Measurements from ENCODE around the gene TAMM41.
"Not testable (repeated sequence)": the region's sequence is repeated elsewhere in the genome, so short reads cannot be mapped to it uniquely, and the experiment has no call there.

Gene TAMM41

GRCh38 chr3:11846281-11847266, at the start of gene TAMM41:
TSS of gene TAMM41 (minus strand) at chr3:11846885. CDS start at chr3:11846636, 249 bp downstream.
- DNase-seq = peak; percentile 81

DNA sequence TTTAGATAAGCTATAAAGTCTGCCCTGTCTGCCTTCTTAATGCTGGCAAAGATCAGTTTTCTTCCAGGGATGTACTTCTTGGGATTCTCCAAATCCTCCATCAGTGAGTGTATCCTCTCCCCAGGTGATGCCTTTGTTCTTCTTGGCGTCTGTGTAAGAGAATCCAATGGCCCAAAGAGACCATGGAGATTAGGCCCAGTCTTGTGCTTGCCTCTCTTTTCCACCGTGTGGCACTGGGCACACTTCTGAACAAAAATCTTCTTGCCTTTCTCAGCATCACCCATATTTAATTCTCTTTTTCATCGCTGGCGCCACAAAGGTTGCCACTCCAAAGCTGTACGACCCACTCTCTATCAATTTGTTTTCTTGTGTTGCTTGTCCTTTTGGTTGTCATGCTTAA, 32.2 kb upstream of the TAMM41 start:
- no peak for DNase-seq

DNA sequence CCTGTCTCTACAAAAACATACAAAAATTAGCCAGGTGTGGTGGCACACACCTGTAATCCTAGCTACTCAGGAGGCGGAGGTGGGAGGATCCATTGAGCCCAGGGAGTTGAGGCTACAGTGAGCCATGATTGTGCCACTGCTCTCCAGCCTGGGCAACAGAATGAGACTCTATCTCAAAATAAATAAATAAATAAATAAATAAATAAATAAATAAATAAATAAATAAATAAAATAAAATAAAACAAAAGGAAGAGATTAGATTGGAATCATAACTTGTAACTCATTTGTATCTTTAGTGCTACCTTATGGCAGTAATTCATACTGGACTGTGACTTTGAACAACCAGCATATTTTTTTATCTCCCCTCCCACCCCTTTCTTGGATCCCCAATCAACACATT, 28.0 kb upstream of the TAMM41 start:
- DNase-seq = not testable (repeated sequence)

DNA sequence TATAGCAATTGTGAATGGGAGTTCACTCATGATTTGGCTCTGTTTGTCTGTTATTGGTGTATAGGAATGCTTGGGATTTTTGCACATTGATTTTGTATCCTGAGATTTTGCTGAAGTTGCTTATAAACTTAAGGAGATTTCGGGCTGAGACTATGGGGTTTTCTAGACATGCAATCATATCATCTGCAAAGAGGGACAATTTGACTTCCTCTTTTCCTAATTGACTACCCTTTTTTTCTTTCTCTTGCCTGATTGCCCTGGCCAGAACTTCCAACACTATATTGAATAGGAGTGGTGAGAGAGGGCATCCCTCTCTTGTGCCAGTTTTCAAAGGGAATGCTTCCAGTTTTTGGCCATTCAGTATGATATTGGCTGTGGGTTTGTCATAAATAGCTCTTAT, 17.1 kb upstream of the TAMM41 start:
- DNase-seq = not testable (repeated sequence)

DNA sequence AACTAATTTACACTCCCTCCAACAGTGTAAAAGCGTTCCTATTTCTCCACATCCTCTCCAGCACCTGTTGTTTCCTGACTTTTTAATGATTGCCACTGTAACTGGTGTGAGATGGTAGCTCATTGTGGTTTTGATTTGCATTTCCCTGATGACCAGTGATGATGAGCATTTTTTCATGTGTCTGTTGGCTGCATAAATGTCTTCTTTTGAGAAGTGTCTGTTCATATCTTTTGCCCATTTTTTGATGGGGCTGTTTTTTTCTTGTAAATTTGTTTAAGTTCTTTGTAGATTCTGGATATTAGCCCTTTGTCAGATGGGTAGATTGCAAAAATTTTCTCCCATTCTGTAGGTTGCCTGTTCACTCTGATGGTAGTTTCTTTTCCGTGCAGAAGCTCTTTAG, 15.9 kb upstream of the TAMM41 start:
- not testable (repeated sequence) for DNase-seq

DNA sequence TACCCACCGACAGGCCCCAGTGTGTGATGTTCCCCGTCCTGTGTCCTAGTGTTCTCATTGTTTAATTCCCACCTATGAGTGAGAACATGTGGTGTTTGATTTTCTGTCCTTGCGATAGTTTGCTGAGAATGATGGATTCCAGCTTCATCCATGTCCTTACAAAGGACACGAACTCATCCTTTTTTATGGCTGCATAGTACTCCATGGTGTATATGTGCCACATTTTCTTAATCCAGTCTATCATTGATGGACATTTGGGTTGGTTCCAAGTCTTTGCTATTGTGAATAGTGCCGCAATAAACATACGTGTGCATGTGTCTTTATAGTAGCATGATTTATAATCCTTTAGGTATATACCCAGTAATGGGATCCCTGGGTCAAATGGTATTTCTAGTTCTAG, 15.5 kb upstream of the TAMM41 start:
- not testable (repeated sequence) for DNase-seq

- not testable (repeated sequence) for DNase-seq
Measured at GRCh38 chr3:11860213-11860612, 13.5 kb upstream of the TAMM41 start.

- no peak for DNase-seq
Measured at GRCh38 chr3:11853450-11853849, 6.8 kb upstream of the TAMM41 start.

DNA sequence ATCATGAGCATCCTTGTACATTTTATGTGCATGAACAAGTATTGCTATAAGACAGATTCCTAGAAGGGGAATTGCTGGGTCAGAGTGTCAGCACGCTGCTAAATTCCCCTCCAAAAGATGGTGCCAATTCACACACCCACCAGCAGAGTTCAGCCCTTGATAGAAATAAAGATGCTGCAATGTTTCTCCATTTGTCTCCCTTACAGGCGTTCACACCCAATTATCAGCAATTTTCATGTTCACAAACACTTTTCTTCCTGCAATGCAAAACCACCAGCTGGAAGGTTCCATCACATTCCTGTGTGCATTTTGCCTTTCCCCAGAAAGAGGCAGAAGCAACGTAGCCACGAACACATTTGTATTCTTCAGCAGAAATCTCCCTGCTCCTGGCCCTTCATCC, 3.3 kb upstream of the TAMM41 start:
- no peak for DNase-seq

GRCh38 chr3:11847607-11848006, 922 bp upstream of the TAMM41 start:
- DNase-seq = no peak

GRCh38 chr3:11845651-11846050, 1.0 kb downstream of the TAMM41 start:
- no peak for DNase-seq

GRCh38 chr3:11844891-11845290, 1.8 kb downstream of the TAMM41 start:
- DNase-seq = no peak

DNA sequence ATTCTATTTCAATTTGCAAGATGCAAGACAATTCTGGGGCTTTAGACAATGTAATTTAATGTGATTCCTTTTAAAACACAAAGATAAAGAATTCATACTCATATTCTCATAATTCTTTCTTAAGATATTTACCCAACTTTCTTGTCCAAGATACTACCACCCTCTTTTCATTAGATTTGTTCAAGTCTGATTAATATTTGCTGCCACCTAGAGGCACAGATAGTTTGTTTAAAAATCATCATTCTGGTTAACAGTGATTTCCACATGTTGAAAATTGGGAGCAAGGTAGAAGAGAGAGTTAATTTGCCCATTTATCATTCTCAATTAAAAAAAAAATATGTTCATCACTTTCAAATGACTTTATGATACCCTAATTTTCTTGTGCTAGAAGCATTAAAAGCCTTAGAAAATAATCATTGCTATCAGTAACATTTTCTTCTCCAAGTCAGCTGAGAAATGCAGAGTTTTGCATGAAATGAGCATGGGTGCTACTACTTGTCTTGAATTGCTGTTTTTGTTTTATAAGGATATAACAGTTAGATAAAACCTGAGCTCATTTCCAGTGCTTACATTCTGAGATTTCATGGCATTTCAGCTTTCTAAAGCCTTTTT, 11.6 kb downstream of the TAMM41 start:
- no peak for DNase-seq

- no peak for DNase-seq
Measured at GRCh38 chr3:11832981-11833905, 13.4 kb downstream of the TAMM41 start.

DNA sequence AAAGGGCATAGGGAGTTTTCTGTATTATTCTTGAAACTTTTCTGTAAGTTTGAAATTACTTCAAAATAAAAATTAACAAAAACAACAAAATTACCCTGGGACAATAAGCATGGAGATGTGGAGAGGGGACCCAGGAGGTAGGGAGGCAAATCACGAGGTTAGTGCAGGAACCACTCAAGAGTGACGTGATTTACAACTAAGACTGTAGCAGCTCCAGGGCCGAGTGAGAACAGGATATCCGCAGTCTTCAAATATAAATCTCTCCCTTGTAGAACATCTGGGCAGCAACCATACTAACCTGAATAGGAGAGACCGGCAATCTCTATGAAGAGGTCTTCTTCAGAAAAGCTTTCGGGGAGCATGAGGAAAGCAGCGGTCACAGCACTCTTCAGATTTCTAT, 17.3 kb downstream of the TAMM41 start:
- DNase-seq = no peak

DNA sequence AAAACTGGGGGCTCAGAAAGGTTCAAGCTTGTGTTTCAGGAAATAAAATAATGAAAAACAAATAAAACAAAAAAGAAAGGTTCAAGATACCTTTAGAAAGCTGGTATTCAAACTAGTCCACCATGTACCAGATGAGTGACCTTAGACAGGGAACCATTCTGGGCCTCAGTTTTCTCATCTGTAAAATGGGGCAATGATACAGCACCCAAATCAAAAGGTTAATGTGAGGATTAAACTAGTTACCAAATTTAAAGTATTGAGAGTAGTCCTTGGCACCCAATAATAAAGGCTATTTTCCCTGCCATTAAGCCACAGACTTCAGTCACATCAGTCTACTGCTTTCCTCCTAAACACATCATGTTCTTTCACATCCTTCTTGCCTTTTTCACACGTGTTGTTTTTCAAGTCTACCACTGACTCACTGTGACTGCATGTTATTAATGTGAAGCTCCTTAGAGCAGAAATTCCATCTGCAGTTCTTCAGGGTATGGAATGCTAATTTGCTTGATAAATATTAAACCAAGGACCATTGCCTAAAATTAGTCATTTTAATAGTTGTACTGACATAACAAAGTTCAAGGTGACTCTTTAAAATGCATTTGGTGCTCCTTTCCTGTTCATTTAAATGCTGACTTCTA, 19.9 kb downstream of the TAMM41 start:
- no peak for DNase-seq

DNA sequence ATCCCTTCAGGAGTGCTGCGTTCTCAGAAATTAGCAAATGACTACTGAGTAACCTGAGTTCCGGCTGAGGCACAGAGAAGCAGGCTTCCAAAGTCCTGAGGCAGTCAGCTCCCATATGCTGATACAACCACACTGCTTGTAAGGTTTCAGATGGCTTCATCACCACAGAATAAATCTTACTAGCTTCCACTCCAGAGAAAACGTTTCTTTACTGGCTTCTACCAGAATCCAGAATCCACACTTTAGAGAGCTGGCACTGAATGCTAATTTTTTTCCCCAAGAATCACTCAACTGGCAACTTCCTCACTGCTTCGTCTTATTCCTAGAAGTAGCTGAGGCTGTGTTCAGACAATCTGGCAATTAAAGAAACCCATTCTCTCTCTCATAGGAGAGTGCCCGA, 21.4 kb downstream of the TAMM41 start:
- DNase-seq = no peak

- no peak for DNase-seq
Measured at GRCh38 chr3:11820531-11821041, 26.1 kb downstream of the TAMM41 start.

DNA sequence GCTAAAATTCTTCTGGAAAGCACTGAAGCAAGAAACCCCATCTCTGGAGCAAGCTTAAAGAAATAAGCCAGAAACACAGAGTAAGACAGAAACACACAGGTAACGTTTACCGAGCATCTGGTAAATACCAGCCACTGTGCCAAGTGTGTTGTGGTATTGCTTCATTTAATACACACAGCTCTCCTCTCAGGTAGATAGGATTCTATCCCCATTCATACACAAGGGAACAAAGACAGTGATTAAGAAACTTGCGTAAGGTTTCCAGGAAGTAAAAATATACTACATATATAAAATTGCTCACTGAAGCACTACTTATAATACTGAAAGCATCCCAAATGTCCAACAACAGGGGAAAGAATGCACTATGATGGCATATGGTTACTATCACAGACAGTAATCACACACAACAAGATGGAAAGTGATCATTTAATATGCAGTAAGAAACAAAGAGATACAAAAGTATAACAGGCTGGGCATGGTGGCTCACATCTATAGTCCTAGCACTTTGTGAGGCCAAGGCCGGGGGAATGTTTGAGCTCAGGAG, 27.5 kb downstream of the TAMM41 start:
- no peak for DNase-seq

GRCh38 chr3:11818033-11818432, 28.7 kb downstream of the TAMM41 start:
- DNase-seq = no peak

- DNase-seq = no peak
Measured at GRCh38 chr3:11815111-11815510, 31.6 kb downstream of the TAMM41 start.

- no peak for DNase-seq
Measured at GRCh38 chr3:11814663-11815062, 32.0 kb downstream of the TAMM41 start.

All from activated CD4-positive, alpha-beta T cell treated with anti-CD3 and anti-CD28 coated beads for 1 hour (primary cell).